Measurements from ENCODE around the gene SOX6. TPM values are rescaled to one million over a fixed set of nuclear protein-coding genes. Genes with fewer than 3 reads are reported as not detected.

The SOX6 gene
- total RNA-seq, 8 experiments from 2014 or later, result 0.92 to 25.7 (median 3.6) TPM

DNA sequence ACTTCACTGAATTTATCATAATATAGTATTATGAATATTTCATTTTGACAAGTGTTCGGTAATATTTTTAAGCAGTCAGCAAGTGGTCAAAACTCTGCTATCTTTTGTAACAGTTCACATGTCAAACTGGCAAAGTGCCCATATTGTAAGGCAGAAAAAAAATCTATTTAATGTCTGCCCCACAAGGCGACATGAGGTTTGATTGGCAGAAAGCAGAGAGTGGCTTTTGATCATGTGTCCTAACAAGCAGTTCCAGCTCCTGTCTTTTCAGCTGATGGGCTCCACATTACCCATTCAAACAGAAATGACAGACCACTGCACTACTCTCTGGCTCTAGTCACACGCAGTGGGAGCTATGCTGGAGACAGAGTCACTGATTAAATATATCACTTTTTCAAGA, 59.0 kb downstream of the SOX6 start:
- Histone ChIP-seq H3K4me3 (no peak overlapping the region), H3K4me1 (replicated peaks in 1 of 2) (peaks cover 0 to 12% of the 10 kb centered on the region in 2 donors), H3K27ac (no peak overlapping the region)
- in situ Hi-C loops (cut with MboI; ENCODE audit: low pct_unique_long_range_greater_than_20kb in 2 of 9, low sequenced_read_pairs in 9 of 9, unreplicated experiment in 9 of 9), result no loop called here
- WGBS, 10 experiments, result 6 to 100% (median 72%) methylated on average over 1 to 3 of the region's 3 CpGs; no CpG with 5 or more reads in 1 of the 10 experiments
- peak in 1 of 8 experiments; percentile 26 for ATAC-seq (replicated peaks in 6 of 8)

DNA sequence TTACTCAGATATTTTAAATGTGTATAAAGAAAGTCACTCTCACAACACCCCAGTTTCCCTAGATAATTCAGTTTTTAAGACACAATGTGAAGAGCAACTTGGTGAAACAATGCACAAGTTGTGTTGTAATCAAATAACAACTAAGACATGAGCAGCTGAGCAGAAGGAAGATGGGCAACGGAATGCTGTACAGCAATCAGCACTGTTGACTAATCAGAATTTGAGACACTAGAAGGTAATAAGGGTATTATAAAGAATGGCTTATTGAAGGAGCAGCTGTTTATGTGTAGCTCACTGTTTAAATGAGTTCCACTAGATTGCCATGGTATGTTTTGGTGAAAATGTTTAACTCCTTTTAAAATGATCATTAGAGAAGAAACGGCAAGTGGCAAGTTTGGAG, 60.1 kb downstream of the SOX6 start:
- no peak overlapping the region for H3K4me3 ChIP-seq
- 0 to 100% (median 60%) methylated on average over 1 to 2 of the region's 2 CpGs for WGBS, 10 experiments
- in situ Hi-C loops (cut with MboI; ENCODE audit: low pct_unique_long_range_greater_than_20kb in 2 of 9, low sequenced_read_pairs in 9 of 9, unreplicated experiment in 9 of 9), result no loop called here
- H3K4me1 ChIP-seq (replicated peaks in 1 of 2), result peaks cover 0 to 15% of the 10 kb centered on the region in 2 donors
- no peak overlapping the region for H3K27ac ChIP-seq
- ATAC-seq (replicated peaks in 6 of 8), result no peak

DNA sequence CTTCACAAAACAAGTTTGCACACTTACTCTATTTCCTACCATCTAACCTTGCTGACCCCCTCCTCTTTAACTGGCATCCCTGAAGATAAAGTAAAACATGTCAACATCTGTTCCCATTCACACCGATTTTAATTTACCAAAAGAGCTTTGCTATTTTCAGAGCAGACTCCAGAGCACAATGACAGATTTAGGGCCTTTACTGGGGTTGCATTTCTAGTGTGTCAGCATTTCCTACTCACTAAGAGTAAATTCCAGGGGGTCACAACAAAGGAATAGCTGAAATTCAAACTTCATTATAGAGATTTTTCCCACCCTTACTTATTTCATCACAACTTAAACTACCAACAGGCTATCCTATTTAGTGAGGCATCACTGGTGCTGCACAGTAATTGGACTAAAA, 60.8 kb downstream of the SOX6 start:
- Histone ChIP-seq H3K4me1 (replicated peaks in 1 of 2) (peaks cover 0 to 15% of the 10 kb centered on the region in 2 donors), H3K27ac (no peak overlapping the region), H3K4me3 (no peak overlapping the region)
- in situ Hi-C loops (cut with MboI; ENCODE audit: low pct_unique_long_range_greater_than_20kb in 2 of 9, low sequenced_read_pairs in 9 of 9, unreplicated experiment in 9 of 9), result no loop called here
- WGBS, 10 experiments, result 0 to 14% (median 0%) methylated on average over 1 of the region's 1 CpG; no CpG with 5 or more reads in 5 of the 10 experiments
- ATAC-seq (replicated peaks in 6 of 8), result no peak

DNA sequence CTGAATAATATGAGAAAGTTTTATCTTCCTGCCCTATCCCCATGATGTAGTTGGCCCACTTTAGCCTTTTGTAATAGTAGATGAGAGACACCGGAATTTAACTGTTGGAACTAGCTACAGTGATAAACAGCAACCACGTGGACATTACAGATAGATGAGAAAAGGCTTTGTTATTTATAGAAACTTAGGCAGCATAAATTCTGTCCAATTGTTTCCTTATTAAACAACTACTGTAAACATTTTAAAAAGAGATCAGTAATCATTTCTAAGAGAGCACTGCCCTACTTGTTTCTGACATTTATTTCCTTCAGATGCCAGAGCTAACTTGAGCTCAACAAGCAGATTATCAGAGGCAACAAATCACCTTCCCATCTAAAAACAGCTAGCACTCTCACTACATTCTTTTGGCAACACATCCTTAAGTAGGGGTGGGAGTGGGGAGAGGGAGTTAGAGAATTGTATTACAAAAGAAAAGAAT, 63.1 kb downstream of the SOX6 start:
- ATAC-seq (replicated peaks in 6 of 8), result peak in 5 of 8 experiments; percentile 37 to 87 (median 50)
- Histone ChIP-seq H3K27ac (no peak overlapping the region), H3K4me3 (no peak overlapping the region), H3K4me1 (replicated peaks in 1 of 2) (peaks cover 0 to 15% of the 10 kb centered on the region in 2 donors)
- 6 to 80% (median 42%) methylated on average over 1 to 2 of the region's 2 CpGs; no CpG with 5 or more reads in 1 of the 10 experiments for WGBS, 10 experiments
- in situ Hi-C loops (cut with MboI; ENCODE audit: low pct_unique_long_range_greater_than_20kb in 2 of 9, low sequenced_read_pairs in 9 of 9, unreplicated experiment in 9 of 9), result no loop called here

DNA sequence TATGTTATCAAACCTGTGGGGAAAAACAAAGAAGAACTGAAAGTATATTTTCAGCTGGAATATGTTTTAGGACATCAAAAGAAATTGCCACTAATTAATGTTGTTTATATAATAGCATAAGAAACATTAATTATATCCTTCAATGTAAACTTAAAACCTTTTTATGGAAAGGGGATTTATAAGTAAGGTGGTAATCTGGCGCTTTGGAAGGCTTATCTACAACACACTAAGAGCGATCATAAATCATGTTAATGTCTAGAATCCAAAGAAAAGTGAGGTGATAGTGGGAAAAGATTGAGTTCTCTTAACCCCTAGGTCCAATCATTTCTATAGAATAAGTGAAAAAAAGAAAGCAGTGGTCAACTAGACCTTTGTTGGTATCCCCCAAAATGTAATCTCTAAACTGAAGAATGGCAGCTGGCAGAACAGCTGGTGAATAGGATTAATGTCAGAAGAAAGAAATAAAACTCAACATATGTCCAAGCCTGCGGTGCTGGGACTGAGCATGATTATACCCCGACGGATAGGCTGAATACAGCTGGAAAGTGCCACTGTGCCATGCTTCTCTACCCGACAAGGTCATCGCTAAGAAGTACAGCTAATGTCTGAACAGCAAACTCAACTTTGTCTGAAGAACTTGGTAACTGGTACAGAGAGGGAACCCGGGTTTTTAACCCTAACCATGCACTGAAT, 64.0 kb downstream of the SOX6 start:
- Histone ChIP-seq H3K27ac (no peak overlapping the region), H3K4me3 (no peak overlapping the region), H3K4me1 (replicated peaks in 1 of 2) (peaks cover 0 to 15% of the 10 kb centered on the region in 2 donors)
- in situ Hi-C loops (cut with MboI; ENCODE audit: low pct_unique_long_range_greater_than_20kb in 2 of 9, low sequenced_read_pairs in 9 of 9, unreplicated experiment in 9 of 9), result no loop called here
- peak in 1 of 8 experiments; percentile 42 for ATAC-seq (replicated peaks in 6 of 8)
- WGBS, 10 experiments, result 19 to 100% (median 69%) methylated on average over 1 to 8 of the region's 8 CpGs

DNA sequence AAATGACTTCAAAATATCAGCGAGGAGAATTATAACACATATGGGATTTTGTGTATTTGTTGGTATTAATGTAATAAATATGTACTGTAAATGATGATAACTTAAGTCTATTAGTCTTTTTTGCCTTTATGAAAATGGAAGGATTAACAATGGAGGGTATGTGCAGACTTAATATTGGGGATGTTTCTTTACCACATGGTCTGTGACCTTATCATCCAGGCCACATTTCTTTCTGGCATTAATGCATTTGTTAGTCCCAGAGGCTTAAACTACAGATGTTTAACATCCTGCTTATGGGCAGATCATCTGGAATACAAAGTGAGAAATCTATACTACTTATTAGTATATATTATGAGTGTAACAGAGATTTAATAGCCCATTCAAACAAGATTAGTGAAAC, 64.6 kb downstream of the SOX6 start:
- H3K4me1 ChIP-seq (replicated peaks in 1 of 2), result peaks cover 0 to 15% of the 10 kb centered on the region in 2 donors
- WGBS, 10 experiments, result 0 to 91% (median 36%) methylated on average over 1 of the region's 1 CpG; no CpG with 5 or more reads in 3 of the 10 experiments
- no peak overlapping the region for H3K4me3 ChIP-seq
- ATAC-seq (replicated peaks in 6 of 8), result no peak
- no peak overlapping the region for H3K27ac ChIP-seq
- in situ Hi-C loops (cut with MboI; ENCODE audit: low pct_unique_long_range_greater_than_20kb in 2 of 9, low sequenced_read_pairs in 9 of 9, unreplicated experiment in 9 of 9), result no loop called here

DNA sequence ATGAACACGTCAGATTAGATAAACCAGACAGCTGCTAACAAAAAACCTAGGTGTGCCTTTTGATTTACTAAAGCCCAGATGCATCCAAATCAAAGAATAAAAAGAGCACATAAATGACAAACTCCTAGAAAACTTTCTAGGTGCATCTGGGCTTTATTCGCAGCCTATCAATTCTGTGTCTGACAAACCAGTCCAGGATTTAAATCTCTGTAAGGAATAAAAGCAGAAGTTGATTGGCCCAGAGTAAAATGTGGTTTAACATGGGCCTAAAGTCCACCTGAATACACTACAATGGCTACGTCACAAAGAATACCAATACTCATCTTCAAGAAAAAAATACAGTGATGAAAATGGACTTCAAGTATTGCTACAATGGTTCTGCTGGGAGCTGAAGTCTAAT, 66.8 kb downstream of the SOX6 start:
- Histone ChIP-seq H3K4me3 (no peak overlapping the region), H3K4me1 (replicated peaks in 1 of 2) (peaks cover 0 to 12% of the 10 kb centered on the region in 2 donors), H3K27ac (no peak overlapping the region)
- in situ Hi-C loops (cut with MboI; ENCODE audit: low pct_unique_long_range_greater_than_20kb in 2 of 9, low sequenced_read_pairs in 9 of 9, unreplicated experiment in 9 of 9), result no loop called here
- ATAC-seq (replicated peaks in 6 of 8), result no peak
- 7 to 100% (median 92%) methylated on average over 1 to 3 of the region's 3 CpGs; no CpG with 5 or more reads in 1 of the 10 experiments for WGBS, 10 experiments

DNA sequence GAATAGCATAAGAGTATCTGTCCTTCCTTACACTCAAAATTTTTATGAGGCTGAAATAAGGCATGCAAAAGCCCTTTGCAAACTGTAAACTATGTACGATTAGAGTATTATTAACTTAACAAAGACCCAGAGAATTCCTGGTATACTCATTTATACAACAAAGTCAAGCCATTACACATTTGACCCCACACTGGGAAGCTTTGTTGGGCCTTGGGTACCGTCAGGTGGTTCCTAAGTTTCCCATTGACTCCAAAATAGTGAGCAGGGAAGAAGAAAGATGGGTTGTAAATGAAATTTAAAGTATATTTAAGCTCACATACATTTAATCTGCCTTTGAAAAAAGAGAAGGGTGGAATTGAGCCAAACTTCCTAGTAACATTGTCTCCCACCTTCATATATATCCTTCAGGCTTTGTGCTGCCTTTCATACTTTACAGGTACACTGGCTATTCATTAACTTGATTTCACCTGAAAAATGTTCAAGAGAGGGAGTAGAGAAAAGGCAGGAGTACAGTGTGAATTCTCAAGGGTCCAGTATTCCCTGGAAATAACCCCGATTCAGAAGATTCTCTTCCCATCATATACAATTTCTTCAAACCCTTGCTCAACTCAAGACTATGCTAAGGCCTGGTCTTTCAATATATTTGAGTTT, 68.6 kb downstream of the SOX6 start:
- H3K4me1 ChIP-seq (replicated peaks in 1 of 2), result peaks cover 0 to 3% of the 10 kb centered on the region in 2 donors
- WGBS, 10 experiments, result 13 to 100% (median 58%) methylated on average over 1 to 3 of the region's 3 CpGs
- H3K27ac ChIP-seq, result no peak overlapping the region
- ATAC-seq (replicated peaks in 6 of 8), result no peak
- H3K4me3 ChIP-seq, result no peak overlapping the region
- in situ Hi-C loops (cut with MboI; ENCODE audit: low pct_unique_long_range_greater_than_20kb in 2 of 9, low sequenced_read_pairs in 9 of 9, unreplicated experiment in 9 of 9), result no loop called here

DNA sequence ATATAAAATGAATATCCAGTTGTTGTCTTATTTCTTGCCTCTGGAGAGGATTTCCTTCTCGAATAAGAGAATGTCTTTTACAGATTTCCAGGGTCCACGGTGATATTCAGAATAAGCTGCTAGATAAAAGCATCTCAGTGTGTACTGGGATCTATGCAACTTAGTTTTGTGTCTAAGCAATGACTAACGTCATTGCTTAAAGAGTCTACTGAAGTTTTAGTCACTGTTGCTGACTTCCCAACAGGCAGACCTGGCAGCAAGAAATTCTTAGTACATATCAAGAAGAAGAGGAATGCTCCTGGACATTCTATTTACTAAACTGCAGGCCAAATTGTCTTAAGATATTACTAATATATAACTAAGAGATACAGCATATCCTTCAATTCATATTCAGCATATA, 70.3 kb downstream of the SOX6 start:
- WGBS, 10 experiments, result 6 to 59% (median 34%) methylated on average over 2 to 3 of the region's 3 CpGs
- in situ Hi-C loops (cut with MboI; ENCODE audit: low pct_unique_long_range_greater_than_20kb in 2 of 9, low sequenced_read_pairs in 9 of 9, unreplicated experiment in 9 of 9), result no loop called here
- Histone ChIP-seq H3K4me1 (replicated peaks in 1 of 2) (no peaks in the 10 kb centered on the region), H3K27ac (no peak overlapping the region), H3K4me3 (no peak overlapping the region)
- peak in 1 of 8 experiments; percentile 26 for ATAC-seq (replicated peaks in 6 of 8)

DNA sequence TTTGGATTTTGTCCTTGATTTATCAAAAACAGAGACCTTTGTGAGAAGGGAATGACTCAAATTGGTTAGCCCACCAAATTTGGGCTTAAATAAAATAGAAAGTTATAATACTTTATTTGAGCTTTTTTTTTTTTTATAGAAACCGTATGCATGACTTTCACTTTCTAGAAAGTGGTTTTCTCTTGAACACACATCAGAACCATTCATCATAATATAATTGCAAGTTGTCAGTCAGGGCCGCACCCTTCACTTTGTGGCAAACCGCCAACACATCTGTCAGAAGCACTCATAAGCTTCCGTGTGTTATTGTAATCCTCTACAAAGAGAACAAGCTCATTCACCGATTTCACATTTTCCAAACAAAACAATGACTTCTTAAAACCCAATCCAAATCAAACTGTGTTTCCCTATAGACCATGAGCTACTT, 76.1 kb downstream of the SOX6 start:
- Histone ChIP-seq H3K4me1 (replicated peaks in 1 of 2) (peaks cover 6% of the 10 kb centered on the region in 2 donors), H3K27ac (no peak overlapping the region), H3K4me3 (no peak overlapping the region)
- WGBS, 10 experiments, result 8 to 89% (median 81%) methylated on average over 1 to 5 of the region's 5 CpGs
- in situ Hi-C loops (cut with MboI; ENCODE audit: low pct_unique_long_range_greater_than_20kb in 2 of 9, low sequenced_read_pairs in 9 of 9, unreplicated experiment in 9 of 9), result no loop called here
- ATAC-seq (replicated peaks in 6 of 8), result peak in 3 of 8 experiments; percentile 59 to 86 (median 76)

DNA sequence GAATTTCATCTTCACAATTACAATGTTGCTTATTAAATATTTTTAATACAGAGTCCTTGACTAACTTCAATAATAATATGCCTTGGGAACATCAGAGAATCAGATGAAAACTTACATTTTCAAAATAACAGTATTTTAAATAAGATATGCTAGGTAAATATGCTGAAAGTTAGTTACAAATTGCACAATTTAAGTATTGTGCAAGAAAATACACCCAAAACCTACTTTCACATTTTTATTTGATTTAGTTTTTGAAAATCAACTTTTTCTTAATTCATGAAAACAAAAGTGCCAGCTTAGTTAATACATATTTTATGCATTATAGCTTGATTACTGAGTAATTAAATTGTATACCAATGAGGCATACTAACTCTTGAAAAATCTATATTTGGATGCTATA, 76.8 kb downstream of the SOX6 start:
- Histone ChIP-seq H3K4me3 (no peak overlapping the region), H3K27ac (no peak overlapping the region), H3K4me1 (replicated peaks in 1 of 2) (peaks cover 6% of the 10 kb centered on the region in 2 donors)
- no peak for ATAC-seq (replicated peaks in 6 of 8)
- in situ Hi-C loops (cut with MboI; ENCODE audit: low pct_unique_long_range_greater_than_20kb in 2 of 9, low sequenced_read_pairs in 9 of 9, unreplicated experiment in 9 of 9), result no loop called here

DNA sequence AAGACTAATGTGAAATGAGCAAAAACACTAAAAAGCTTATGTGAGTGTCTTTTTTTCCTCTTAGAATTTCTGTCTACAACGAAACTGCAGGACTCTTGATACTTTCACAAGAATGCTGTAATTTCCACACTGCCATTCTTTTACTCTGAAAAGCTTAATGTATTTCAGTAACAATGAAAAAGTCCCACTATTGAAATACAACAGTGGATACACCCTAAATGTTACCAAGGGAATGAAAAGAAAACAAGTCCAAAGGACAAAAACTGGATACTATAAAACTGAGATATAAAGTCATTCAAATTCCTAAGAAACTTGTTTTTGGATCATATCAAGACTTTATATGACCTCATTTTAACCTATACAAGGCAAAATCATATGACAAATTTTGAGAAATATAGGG, 77.4 kb downstream of the SOX6 start:
- peaks cover 6% of the 10 kb centered on the region in 2 donors for H3K4me1 ChIP-seq (replicated peaks in 1 of 2)
- H3K4me3 ChIP-seq, result no peak overlapping the region
- in situ Hi-C loops (cut with MboI; ENCODE audit: low pct_unique_long_range_greater_than_20kb in 2 of 9, low sequenced_read_pairs in 9 of 9, unreplicated experiment in 9 of 9), result no loop called here
- 0 to 73% (median 14%) methylated on average over 1 of the region's 1 CpG; no CpG with 5 or more reads in 1 of the 10 experiments for WGBS, 10 experiments
- peak in 3 of 8 experiments; percentile 33 to 68 (median 53) for ATAC-seq (replicated peaks in 6 of 8)
- peak overlapping the region in 1 of 2 donors; percentile 2 for H3K27ac ChIP-seq

DNA sequence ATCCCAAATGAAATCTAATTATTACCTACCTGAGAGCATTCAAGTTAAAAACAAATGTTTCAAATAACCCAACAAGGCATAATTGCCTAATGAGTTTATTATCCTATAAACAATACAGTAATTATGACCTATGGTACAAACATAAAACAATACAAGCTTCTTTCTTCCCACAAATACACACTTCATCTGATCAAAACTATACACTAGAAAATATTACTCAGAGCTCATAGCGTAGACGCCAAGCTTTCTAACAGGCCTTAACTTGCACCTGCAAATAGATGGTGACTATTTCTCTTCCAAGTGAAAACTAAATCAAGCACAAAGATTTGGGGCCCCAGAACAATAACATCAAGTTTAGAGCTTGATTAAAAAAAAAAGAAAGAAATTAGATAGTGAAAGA, 78.1 kb downstream of the SOX6 start:
- no peak for ATAC-seq (replicated peaks in 6 of 8)
- H3K4me1 ChIP-seq (replicated peaks in 1 of 2), result peaks cover 6% of the 10 kb centered on the region in 2 donors
- H3K4me3 ChIP-seq, result no peak overlapping the region
- in situ Hi-C loops (cut with MboI; ENCODE audit: low pct_unique_long_range_greater_than_20kb in 2 of 9, low sequenced_read_pairs in 9 of 9, unreplicated experiment in 9 of 9), result no loop called here
- H3K27ac ChIP-seq, result no peak overlapping the region
- WGBS, 10 experiments, result 5 to 100% (median 92%) methylated on average over 2 of the region's 2 CpGs; no CpG with 5 or more reads in 2 of the 10 experiments

Measured in motor neuron (in vitro differentiated cells).